ENCODE measurements around the gene LTO1. TPM values are rescaled to one million over a fixed set of nuclear protein-coding genes. Genes with fewer than 3 reads are reported as not detected.

Gene LTO1
- 10 to 100 TPM; 30.5 to 33.2 TPM for total RNA-seq

- no peaks in the 10 kb centered on the region for H3K9me3 Mint-ChIP-seq
- ATAC-seq (replicated peaks in 1 of 2) (peak; percentile 94 to 96), DNase-seq (peak; percentile 95 to 97)
- peak within 1 kb of the TSS; percentile 94 to 98 for H3K4me3 Mint-ChIP-seq
- no peaks in the 10 kb centered on the region for H3K27me3 Mint-ChIP-seq (ENCODE audit: low read depth)
- peaks cover 26% of the 10 kb centered on the region for H3K4me1 Mint-ChIP-seq (ENCODE audit: low read depth)
- peak within 1 kb of the TSS; percentile 94 for H3K27ac Mint-ChIP-seq
- H3K36me3 Mint-ChIP-seq (ENCODE audit: insufficient read depth in 2 of 2), result peaks cover 0 to 2% of the 10 kb centered on the region in 2 donors
Measured at GRCh38 chr11:69674886-69675714, at the start of gene LTO1. Gene LTO1 (minus strand): TSS chr11:69675353. CDS start chr11:69675239, 114 bp downstream.

GRCh38 chr11:69721745-69722144 is 46.6 kb upstream of the LTO1 start:
- H3K9me3 Mint-ChIP-seq, result no peaks in the 10 kb centered on the region
- peaks cover 68% of the 10 kb centered on the region for H3K27me3 Mint-ChIP-seq (ENCODE audit: low read depth)
- H3K4me1 Mint-ChIP-seq (ENCODE audit: low read depth), result peaks cover 6% of the 10 kb centered on the region
- ATAC-seq (replicated peaks in 1 of 2) (no peak), DNase-seq (no peak)
- H3K36me3 Mint-ChIP-seq (ENCODE audit: insufficient read depth in 2 of 2), result no peaks in the 10 kb centered on the region
- no peak overlapping the region for H3K27ac Mint-ChIP-seq
- no peak overlapping the region for H3K4me3 Mint-ChIP-seq

GRCh38 chr11:69721106-69721505 is 46.0 kb upstream of the LTO1 start:
- Mint-ChIP-seq H3K9me3 (no peaks in the 10 kb centered on the region), H3K27ac (no peak overlapping the region), H3K4me1 (ENCODE audit: low read depth) (peaks cover 6% of the 10 kb centered on the region), H3K4me3 (no peak overlapping the region), H3K27me3 (ENCODE audit: low read depth) (peaks cover 64% of the 10 kb centered on the region), H3K36me3 (ENCODE audit: insufficient read depth in 2 of 2) (no peaks in the 10 kb centered on the region)
- DNase-seq (no peak), ATAC-seq (replicated peaks in 1 of 2) (no peak)

GRCh38 chr11:69718912-69719311 is 43.8 kb upstream of the LTO1 start:
- Mint-ChIP-seq H3K27ac (no peak overlapping the region), H3K9me3 (no peaks in the 10 kb centered on the region), H3K36me3 (ENCODE audit: insufficient read depth in 2 of 2) (no peaks in the 10 kb centered on the region), H3K4me1 (ENCODE audit: low read depth) (peaks cover 6% of the 10 kb centered on the region), H3K27me3 (ENCODE audit: low read depth) (peaks cover 53% of the 10 kb centered on the region), H3K4me3 (no peak overlapping the region)
- ATAC-seq (replicated peaks in 1 of 2) (no peak), DNase-seq (no peak)

GRCh38 chr11:69718147-69718546 is 43.0 kb upstream of the LTO1 start:
- Mint-ChIP-seq H3K4me1 (ENCODE audit: low read depth) (peaks cover 6% of the 10 kb centered on the region), H3K27ac (no peak overlapping the region), H3K27me3 (ENCODE audit: low read depth) (peaks cover 52% of the 10 kb centered on the region), H3K9me3 (no peaks in the 10 kb centered on the region), H3K36me3 (ENCODE audit: insufficient read depth in 2 of 2) (no peaks in the 10 kb centered on the region), H3K4me3 (no peak overlapping the region)
- ATAC-seq (replicated peaks in 1 of 2) (peak; percentile 35 to 37), DNase-seq (peak; percentile 19 to 26)

GRCh38 chr11:69716891-69717747 is 42.0 kb upstream of the LTO1 start:
- peaks cover 42% of the 10 kb centered on the region for H3K27me3 Mint-ChIP-seq (ENCODE audit: low read depth)
- no peak overlapping the region for H3K27ac Mint-ChIP-seq
- H3K4me3 Mint-ChIP-seq, result no peak overlapping the region
- ATAC-seq (replicated peaks in 1 of 2), result no peak
- no peak for DNase-seq
- H3K9me3 Mint-ChIP-seq, result peaks cover 0 to 3% of the 10 kb centered on the region in 2 donors
- H3K36me3 Mint-ChIP-seq (ENCODE audit: insufficient read depth in 2 of 2), result peaks cover 0 to 5% of the 10 kb centered on the region in 2 donors
- H3K4me1 Mint-ChIP-seq (ENCODE audit: low read depth), result peaks cover 13% of the 10 kb centered on the region

- peaks cover 0 to 4% of the 10 kb centered on the region in 2 donors for H3K9me3 Mint-ChIP-seq
- no peak overlapping the region for H3K4me3 Mint-ChIP-seq
- peaks cover 21% of the 10 kb centered on the region for H3K4me1 Mint-ChIP-seq (ENCODE audit: low read depth)
- H3K36me3 Mint-ChIP-seq (ENCODE audit: insufficient read depth in 2 of 2), result peaks cover 0 to 9% of the 10 kb centered on the region in 2 donors
- H3K27ac Mint-ChIP-seq, result no peak overlapping the region
- DNase-seq, result no peak
- peaks cover 33% of the 10 kb centered on the region for H3K27me3 Mint-ChIP-seq (ENCODE audit: low read depth)
- no peak for ATAC-seq (replicated peaks in 1 of 2)
Measured at GRCh38 chr11:69716099-69716498, 40.9 kb upstream of the LTO1 start.

GRCh38 chr11:69715446-69715845 is 40.3 kb upstream of the LTO1 start:
- DNase-seq (no peak), ATAC-seq (replicated peaks in 1 of 2) (no peak)
- peaks cover 1 to 4% of the 10 kb centered on the region in 2 donors for H3K9me3 Mint-ChIP-seq
- no peak overlapping the region for H3K27ac Mint-ChIP-seq
- H3K4me1 Mint-ChIP-seq (ENCODE audit: low read depth), result peaks cover 21% of the 10 kb centered on the region
- H3K27me3 Mint-ChIP-seq (ENCODE audit: low read depth), result peaks cover 26% of the 10 kb centered on the region
- H3K4me3 Mint-ChIP-seq, result no peak overlapping the region
- peaks cover 0 to 9% of the 10 kb centered on the region in 2 donors for H3K36me3 Mint-ChIP-seq (ENCODE audit: insufficient read depth in 2 of 2)

GRCh38 chr11:69711822-69712801 is 37.0 kb upstream of the LTO1 start:
- peak; percentile 14 to 20 for DNase-seq
- ATAC-seq (replicated peaks in 1 of 2), result peak; percentile 20 to 26
- H3K27ac Mint-ChIP-seq, result no peak overlapping the region
- H3K36me3 Mint-ChIP-seq (ENCODE audit: insufficient read depth in 2 of 2), result peaks cover 0 to 9% of the 10 kb centered on the region in 2 donors
- H3K9me3 Mint-ChIP-seq, result peaks cover 1 to 4% of the 10 kb centered on the region in 2 donors
- peaks cover 7% of the 10 kb centered on the region for H3K27me3 Mint-ChIP-seq (ENCODE audit: low read depth)
- peak overlapping the region; percentile 52 to 62 for H3K4me3 Mint-ChIP-seq
- peaks cover 15% of the 10 kb centered on the region for H3K4me1 Mint-ChIP-seq (ENCODE audit: low read depth)

GRCh38 chr11:69708736-69709401 is 33.7 kb upstream of the LTO1 start:
- H3K4me1 Mint-ChIP-seq (ENCODE audit: low read depth), result peaks cover 23% of the 10 kb centered on the region
- no peak overlapping the region for H3K4me3 Mint-ChIP-seq
- DNase-seq, result no peak
- peaks cover 0 to 9% of the 10 kb centered on the region in 2 donors for H3K36me3 Mint-ChIP-seq (ENCODE audit: insufficient read depth in 2 of 2)
- peaks cover 27% of the 10 kb centered on the region for H3K27me3 Mint-ChIP-seq (ENCODE audit: low read depth)
- no peak overlapping the region for H3K27ac Mint-ChIP-seq
- ATAC-seq (replicated peaks in 1 of 2), result no peak
- H3K9me3 Mint-ChIP-seq, result peaks cover 1 to 4% of the 10 kb centered on the region in 2 donors

- DNase-seq (no peak), ATAC-seq (replicated peaks in 1 of 2) (no peak)
- peaks cover 37% of the 10 kb centered on the region for H3K27me3 Mint-ChIP-seq (ENCODE audit: low read depth)
- peaks cover 17% of the 10 kb centered on the region for H3K4me1 Mint-ChIP-seq (ENCODE audit: low read depth)
- peaks cover 0 to 5% of the 10 kb centered on the region in 2 donors for H3K36me3 Mint-ChIP-seq (ENCODE audit: insufficient read depth in 2 of 2)
- H3K9me3 Mint-ChIP-seq, result peaks cover 1 to 2% of the 10 kb centered on the region in 2 donors
- H3K27ac Mint-ChIP-seq, result no peak overlapping the region
- no peak overlapping the region for H3K4me3 Mint-ChIP-seq
Measured at GRCh38 chr11:69707176-69707575, 32.0 kb upstream of the LTO1 start.
